IMR-90 (cell line): Measurements from ENCODE around the gene EML1. TPM values are rescaled to one million over a fixed set of nuclear protein-coding genes. Genes with fewer than 3 reads are reported as not detected.

ENCODE experiments used
- ATAC-seq: fragments of 200-7000 bp; cut with Tn5 transposase; 2 replicates; pipeline ENCODE4 v1.9.1; 2020; ENCODE audit warnings: low read depth, mild to moderate bottlenecking, moderate library complexity
- BruUV-seq: library from RNA; stranded (reverse); fragments of 400-500 nt; replicated peaks from 2 replicates; lab custom pipeline; 2021; lab: Mats Ljungman, UMichigan
- CTCF ChIA-PET: fragments of 300-600 bp; formaldehyde crosslinking; extraction: SDS; loops from one replicate; lab custom pipeline; 2021; ENCODE audit warnings: antibody characterized with exemption; lab: Yijun Ruan, JAX
- POLR2A ChIA-PET: fragments of 300-600 bp; sonication (Branson Sonifier 250); formaldehyde crosslinking; loops from one replicate; lab custom pipeline; 2022; ENCODE audit warnings: antibody characterized with exemption; ENCODE audit not compliant: unreplicated experiment; lab: Charles Lee
- DNase-seq: peaks from one replicate; pipeline ENCODE4 v3.0.0; 2013
- H2AFZ ChIP-seq: replicated peaks from 2 replicates; pipeline ENCODE3; 2013; ENCODE audit warnings: low read length, mild to moderate bottlenecking; ENCODE audit not compliant: poor library complexity
- H2AK5ac ChIP-seq: 2 replicates; pipeline ENCODE4 v1.6.1; 2013; ENCODE audit warnings: low read depth, low read length, inconsistent platforms
- H2AK9ac ChIP-seq: replicated peaks from 2 replicates; pipeline ENCODE3; 2013; ENCODE audit warnings: mild to moderate bottlenecking, low read depth, low read length, moderate library complexity; ENCODE audit not compliant: poor library complexity
- H2BK120ac ChIP-seq: 2 replicates; pipeline ENCODE4 v1.6.1; 2013; ENCODE audit warnings: low read depth, low read length, inconsistent platforms
- H2BK15ac ChIP-seq: 3 replicates; pipeline ENCODE4 v1.6.1; 2013; ENCODE audit warnings: low read depth, low read length, inconsistent platforms
- H2BK20ac ChIP-seq: 2 replicates; pipeline ENCODE4 v1.6.1; 2013; ENCODE audit warnings: low read depth, mild to moderate bottlenecking, inconsistent platforms, low read length, moderate library complexity
- H2BK5ac ChIP-seq: 2 replicates; pipeline ENCODE4 v1.6.1; 2013; ENCODE audit warnings: mild to moderate bottlenecking, low read depth, low read length, inconsistent platforms; ENCODE audit not compliant: poor library complexity, severe bottlenecking
- H3K14ac ChIP-seq: replicated peaks from 2 replicates; pipeline ENCODE4 v1.6.1; 2013; ENCODE audit warnings: low read depth, low read length, inconsistent platforms
- H3K18ac ChIP-seq: 2 replicates; pipeline ENCODE4 v1.6.1; 2013; ENCODE audit warnings: low read depth, low read length, control low read depth
- H3K23ac ChIP-seq: 2 replicates; pipeline ENCODE4 v1.6.1; 2013; ENCODE audit warnings: low read depth, low read length, inconsistent platforms
- H3K27ac ChIP-seq: 2 replicates; pipeline ENCODE4 v1.5.1; 2013; ENCODE audit warnings: mild to moderate bottlenecking, control low read depth, low read length; ENCODE audit not compliant: insufficient read depth
- H3K27me3 ChIP-seq: 2 replicates; pipeline ENCODE4 v1.6.1; 2013; ENCODE audit warnings: low read length; ENCODE audit not compliant: control insufficient read depth, insufficient read depth
- H3K36me3 ChIP-seq: 2 replicates; pipeline ENCODE4 v1.6.1; 2013; ENCODE audit warnings: low read length, mixed read lengths; ENCODE audit not compliant: control insufficient read depth, insufficient read depth
- H3K4ac ChIP-seq: 2 replicates; pipeline ENCODE4 v1.6.1; 2013; ENCODE audit warnings: low read depth, low read length, inconsistent platforms
- H3K4me1 ChIP-seq: 2 replicates; pipeline ENCODE4 v1.6.1; 2013; ENCODE audit warnings: low read length, mixed read lengths; ENCODE audit not compliant: control insufficient read depth, insufficient read depth
- H3K4me2 ChIP-seq: 2 replicates; pipeline ENCODE4 v1.6.1; 2013; ENCODE audit warnings: low read depth, mild to moderate bottlenecking, control low read depth, low read length, moderate library complexity
- H3K4me3 ChIP-seq: 2 replicates; pipeline ENCODE4 v1.5.1; 2013; ENCODE audit warnings: low read depth, mild to moderate bottlenecking, control low read depth, low read length, moderate library complexity; ENCODE audit not compliant: insufficient read depth
- H3K56ac ChIP-seq: 2 replicates; pipeline ENCODE4 v1.6.1; 2013; ENCODE audit warnings: low read length, inconsistent platforms; ENCODE audit not compliant: insufficient read depth; ENCODE audit errors: extremely low read depth
- H3K79me1 ChIP-seq, 2 experiments: 2 replicates each; pipeline ENCODE4 v1.6.1; 2013; ENCODE audit warnings: low read length in 2 of 2, inconsistent platforms in 1 of 2, low read depth in 1 of 2
- H3K9ac ChIP-seq: 2 replicates; pipeline ENCODE4 v1.6.1; 2013; ENCODE audit warnings: low read depth, low read length, control low read depth
- H3K9me1 ChIP-seq: 2 replicates; pipeline ENCODE4 v1.6.1; 2013; ENCODE audit warnings: low read length, inconsistent platforms; ENCODE audit not compliant: insufficient read depth
- H3K9me3 ChIP-seq: 2 replicates; pipeline ENCODE4 v1.6.1; 2013; ENCODE audit warnings: low read length; ENCODE audit not compliant: control insufficient read depth, insufficient read depth
- H4K20me1 ChIP-seq: 2 replicates; pipeline ENCODE4 v1.6.1; 2013; ENCODE audit warnings: low read length, inconsistent platforms; ENCODE audit not compliant: insufficient read depth
- H4K5ac ChIP-seq: 2 replicates; pipeline ENCODE4 v1.6.1; 2013; ENCODE audit warnings: mild to moderate bottlenecking, low read depth, low read length, control low read depth
- H4K8ac ChIP-seq, 2 experiments: 2 replicates each; pipeline ENCODE4 v1.6.1; 2013; ENCODE audit warnings: low read depth in 2 of 2, low read length in 2 of 2, control low read depth in 1 of 2, inconsistent platforms in 1 of 2
- H4K91ac ChIP-seq: 2 replicates; pipeline ENCODE4 v1.6.1; 2013; ENCODE audit warnings: low read depth, low read length, inconsistent platforms; ENCODE audit not compliant: insufficient read depth
- BHLHE40 ChIP-seq: fragments of 150-350 bp; IDR thresholded peaks from 2 replicates; pipeline ENCODE4 v1.6.1; 2016; ENCODE audit warnings: mild to moderate bottlenecking, low read depth, low read length
- CEBPB ChIP-seq: IDR thresholded peaks from 2 replicates; pipeline ENCODE4 v1.6.1; 2012; ENCODE audit warnings: low read depth, low read length, improper control_type of control experiment
- ELK1 ChIP-seq: fragments of 150-350 bp; IDR thresholded peaks from 2 replicates; pipeline ENCODE4 v1.6.1; 2016; ENCODE audit warnings: low read depth, mild to moderate bottlenecking, low read length, moderate library complexity, borderline replicate concordance
- FOS ChIP-seq: fragments of 150-350 bp; IDR thresholded peaks from 2 replicates; pipeline ENCODE4 v1.6.1; 2016; ENCODE audit warnings: low read depth, low read length
- MAFK ChIP-seq: IDR thresholded peaks from 2 replicates; pipeline ENCODE4 v1.6.1; 2012; ENCODE audit warnings: low read depth, low read length, improper control_type of control experiment
- MAZ ChIP-seq: IDR thresholded peaks from 2 replicates; pipeline ENCODE4 v1.6.1; 2012; ENCODE audit warnings: low read depth, mild to moderate bottlenecking, low read length, improper control_type of control experiment, moderate library complexity, borderline replicate concordance
- MXI1 ChIP-seq: IDR thresholded peaks from 2 replicates; pipeline ENCODE4 v1.6.1; 2012; ENCODE audit warnings: low read depth, mild to moderate bottlenecking, low read length, moderate library complexity, borderline replicate concordance
- POLR2A ChIP-seq: IDR thresholded peaks from 2 replicates; pipeline ENCODE4 v1.6.1; 2012; ENCODE audit warnings: mild to moderate bottlenecking, low read depth, low read length
- RAD21 ChIP-seq: IDR thresholded peaks from 2 replicates; pipeline ENCODE4 v1.6.1; 2012; ENCODE audit warnings: low read length, improper control_type of control experiment
- RFX5 ChIP-seq: IDR thresholded peaks from 2 replicates; pipeline ENCODE4 v1.8.0; 2012; ENCODE audit warnings: low read depth, mild to moderate bottlenecking, low read length, moderate library complexity
- USF2 ChIP-seq: fragments of 150-350 bp; IDR thresholded peaks from 2 replicates; pipeline ENCODE4 v1.6.1; 2017; ENCODE audit warnings: mild to moderate bottlenecking, antibody characterized with exemption, low read length, low read depth
- WGBS, 2 experiments: methylation state at CpG; one replicate each; pipeline versions ENCODE4 v1.1.5 to v1.1.7; 2013; ENCODE audit warnings: missing lambda C conversion rate in 2 of 2; ENCODE audit not compliant: insufficient read length in 1 of 2; ENCODE audit errors: extremely low coverage in 2 of 2; 5-methylcytosine and 5-hydroxymethylcytosine counted together
- dilution Hi-C: fragments of 300-500 bp; cut with HindIII; formaldehyde crosslinking; loops from one replicate; pipeline ENCODE4 v1.14.3; 2018; ENCODE audit warnings: low sequenced_read_pairs; ENCODE audit not compliant: unreplicated experiment
- in situ Hi-C: fragments of 300-500 bp; cut with MboI; formaldehyde crosslinking; loops from 3 replicates; pipeline ENCODE4 v1.14.3; 2019; ENCODE audit warnings: low sequenced_read_pairs, inconsistent platforms, mixed read lengths
- intact Hi-C: fragments of 100-400 bp; cut with micrococcal nuclease; formaldehyde crosslinking; loops from 2 replicates; pipeline ENCODE4 v1.10.0; 2022
- polyA plus RNA-seq, 3 experiments: library from polyadenylated mRNA; depleted of rRNA; stranded (reverse); fragments of >200 nt; gene quantifications; 2 replicates each; pipeline ENCODE4 v1.2.3, GENCODE V29; 2012; ENCODE audit warnings: low replicate concordance in 1 of 3
- total RNA-seq: library from RNA; depleted of rRNA; stranded (reverse); fragments of >200 nt; gene quantifications from 2 replicates; pipeline ENCODE4 v1.2.3, GENCODE V29; 2012

EML1 gene
- total and polyA plus RNA-seq, 2 of the 4 experiments (the other 2 are of a cell fraction): 14.0 to 42.3 TPM

- no peak overlapping the region for H3K4ac ChIP-seq
- no peaks in the 10 kb centered on the region for H3K9me3 ChIP-seq
- ChIA-PET POLR2A (no interaction called here), CTCF (no interaction called here)
- no peak overlapping the region for H2BK20ac ChIP-seq
- no TSS peak for BruUV-seq
- no peak overlapping the region for H2BK15ac ChIP-seq
- WGBS, 2 experiments: no CpG with 5 or more reads among the region's 7 CpGs
- no peak overlapping the region for H3K14ac ChIP-seq
- no peak overlapping the region for H2AK5ac ChIP-seq
- H2BK5ac ChIP-seq: peak overlapping the region; percentile 26
- H3K4me1 ChIP-seq: peaks cover 2% of the 10 kb centered on the region; the same call in 1 of the 2 replicates
- intact Hi-C loops: no loop called here
- DNase-seq (peak; percentile 12), ATAC-seq (no peak)
- no peaks in the 10 kb centered on the region for H3K36me3 ChIP-seq
- 0 out of 4 replicates have a peak overlapping the region, but pooled peaks of 1 of the 2 experiments have one; percentile 65 for H4K8ac ChIP-seq
- no peaks in the 10 kb centered on the region for H3K9me1 ChIP-seq
- H4K5ac ChIP-seq: no peak overlapping the region
- TF ChIP-seq MAFK (no peak), BHLHE40 (no peak), MXI1 (no peak), FOS (no peak), USF2 (no peak), RFX5 (no peak), POLR2A (no peak), ELK1 (no peak), RAD21 (no peak), CEBPB (no peak), MAZ (no peak)
- H2AFZ ChIP-seq: no peak overlapping the region
- no peaks in the 10 kb centered on the region for H4K20me1 ChIP-seq
- H3K4me3 ChIP-seq: no peak overlapping the region
- no peak overlapping the region for H3K18ac ChIP-seq
- no peak overlapping the region for H2AK9ac ChIP-seq
- no peak overlapping the region for H4K91ac ChIP-seq
- no peaks in the 10 kb centered on the region for H3K27me3 ChIP-seq
- H3K27ac ChIP-seq: peak overlapping the region; percentile 40; the same call in 1 of the 2 replicates
- H2BK120ac ChIP-seq: no peak overlapping the region
- in situ Hi-C loops: no loop called here
- peaks cover 3 to 22% of the 10 kb centered on the region in 2 experiments; a peak in 2 of 4 replicates for H3K79me1 ChIP-seq
- H3K23ac ChIP-seq: no peak overlapping the region
- dilution Hi-C loops: no loop called here
- H3K56ac ChIP-seq: 0 out of 2 replicates have a peak overlapping the region, but pooled peaks have one; percentile 12
- H3K4me2 ChIP-seq: peak overlapping the region; percentile 48
- H3K9ac ChIP-seq: no peak overlapping the region
Observed at GRCh38 chr14:99991331-99991730, 198.1 kb downstream of the EML1 start.
